Vagina (tissue), 2 donors: ENCODE results near the gene SNORC. TPM values are rescaled to one million over a fixed set of nuclear protein-coding genes. Genes with fewer than 3 reads are reported as not detected.

Source experiments
- DNase-seq, 2 donors: peaks; one replicate each; pipeline ENCODE4 v3.0.0-alpha.2; 2017; ENCODE audit errors: extremely low spot score in 2 of 2
- H3K27ac ChIP-seq: fragments of 200-600 bp; sonication (generic); one replicate; pipeline ENCODE4 v1.5.1; 2019
- H3K27me3 ChIP-seq: fragments of 200-600 bp; sonication (generic); one replicate; pipeline ENCODE4 v1.5.1; 2019
- H3K36me3 ChIP-seq, 2 donors: fragments of 200-600 bp; sonication (generic); one replicate each; pipeline ENCODE4 v1.5.1; 2017 to 2019
- H3K4me1 ChIP-seq: fragments of 200-600 bp; sonication (generic); one replicate; pipeline ENCODE4 v1.5.1; 2019
- H3K4me3 ChIP-seq, 2 donors: fragments of 200-600 bp; sonication (generic); 1 replicate in 1 of 2; 2 replicates in 1 of 2; pipeline ENCODE4 v1.5.1; 2016 to 2019
- H3K9me3 ChIP-seq: fragments of 200-600 bp; sonication (generic); one replicate; pipeline ENCODE4 v1.5.1; 2019
- POLR2A ChIP-seq, 2 donors: fragments of 450-650 bp; IDR thresholded peaks; one replicate each; pipeline ENCODE4 v1.6.1; 2017; ENCODE audit warnings: antibody characterized with exemption in 2 of 2, mild to moderate bottlenecking in 2 of 2, moderate library complexity in 2 of 2
- POLR2AphosphoS5 ChIP-seq, 2 donors: sonication (generic); formaldehyde crosslinking; IDR thresholded peaks; one replicate each; pipeline ENCODE4 v1.9.0; 2017; ENCODE audit warnings: antibody characterized with exemption in 2 of 2, mild to moderate bottlenecking in 2 of 2, low read depth in 1 of 2; ENCODE audit not compliant: insufficient read depth in 1 of 2
- intact Hi-C: fragments of 100-400 bp; cut with DNase I; formaldehyde crosslinking; loops from one replicate; pipeline ENCODE4 v1.15.1; 2023
- total RNA-seq: library from RNA; depleted of rRNA; stranded (reverse); fragments of >200 nt; gene quantifications from one replicate; pipeline ENCODE4 v1.2.3, GENCODE V29; 2016
- TF ChIP-seq, protein P1 (sequence below), 3 experiments: fragments of 450-650 bp in 2 of 3; fragments of 200-600 bp in 1 of 3; sonication (generic) in 1 of 3; IDR thresholded peaks; one replicate each; pipeline ENCODE4 v1.5.1; 2017 to 2019; ENCODE audit warnings: antibody characterized with exemption in 3 of 3, mild to moderate bottlenecking in 2 of 3, moderate library complexity in 2 of 3

The SNORC gene
- total RNA-seq, 1 donor from 2014 or later: not detected

GRCh38 chr2:232897598-232898408 is 27.7 kb downstream of the SNORC start:
- TF ChIP-seq, protein P1, sequence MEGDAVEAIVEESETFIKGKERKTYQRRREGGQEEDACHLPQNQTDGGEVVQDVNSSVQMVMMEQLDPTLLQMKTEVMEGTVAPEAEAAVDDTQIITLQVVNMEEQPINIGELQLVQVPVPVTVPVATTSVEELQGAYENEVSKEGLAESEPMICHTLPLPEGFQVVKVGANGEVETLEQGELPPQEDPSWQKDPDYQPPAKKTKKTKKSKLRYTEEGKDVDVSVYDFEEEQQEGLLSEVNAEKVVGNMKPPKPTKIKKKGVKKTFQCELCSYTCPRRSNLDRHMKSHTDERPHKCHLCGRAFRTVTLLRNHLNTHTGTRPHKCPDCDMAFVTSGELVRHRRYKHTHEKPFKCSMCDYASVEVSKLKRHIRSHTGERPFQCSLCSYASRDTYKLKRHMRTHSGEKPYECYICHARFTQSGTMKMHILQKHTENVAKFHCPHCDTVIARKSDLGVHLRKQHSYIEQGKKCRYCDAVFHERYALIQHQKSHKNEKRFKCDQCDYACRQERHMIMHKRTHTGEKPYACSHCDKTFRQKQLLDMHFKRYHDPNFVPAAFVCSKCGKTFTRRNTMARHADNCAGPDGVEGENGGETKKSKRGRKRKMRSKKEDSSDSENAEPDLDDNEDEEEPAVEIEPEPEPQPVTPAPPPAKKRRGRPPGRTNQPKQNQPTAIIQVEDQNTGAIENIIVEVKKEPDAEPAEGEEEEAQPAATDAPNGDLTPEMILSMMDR (IDR thresholded peaks at IDR 0.05): no peak
- TF ChIP-seq POLR2AphosphoS5 (IDR thresholded peaks at IDR 0.05; ENCODE audit: insufficient read depth in 1 of 2, low read depth in 1 of 2): no peak
- TF ChIP-seq POLR2A (IDR thresholded peaks at IDR 0.05): no peak
- intact Hi-C loops: no loop called here
- no peak overlapping the region for H3K27ac ChIP-seq
- no peak for DNase-seq
- H3K9me3 ChIP-seq: no peaks in the 10 kb centered on the region
- H3K27me3 ChIP-seq: no peaks in the 10 kb centered on the region
- no peaks in the 10 kb centered on the region for H3K4me1 ChIP-seq
- H3K4me3 ChIP-seq: no peak overlapping the region
- H3K36me3 ChIP-seq: no peaks in the 10 kb centered on the region

DNA sequence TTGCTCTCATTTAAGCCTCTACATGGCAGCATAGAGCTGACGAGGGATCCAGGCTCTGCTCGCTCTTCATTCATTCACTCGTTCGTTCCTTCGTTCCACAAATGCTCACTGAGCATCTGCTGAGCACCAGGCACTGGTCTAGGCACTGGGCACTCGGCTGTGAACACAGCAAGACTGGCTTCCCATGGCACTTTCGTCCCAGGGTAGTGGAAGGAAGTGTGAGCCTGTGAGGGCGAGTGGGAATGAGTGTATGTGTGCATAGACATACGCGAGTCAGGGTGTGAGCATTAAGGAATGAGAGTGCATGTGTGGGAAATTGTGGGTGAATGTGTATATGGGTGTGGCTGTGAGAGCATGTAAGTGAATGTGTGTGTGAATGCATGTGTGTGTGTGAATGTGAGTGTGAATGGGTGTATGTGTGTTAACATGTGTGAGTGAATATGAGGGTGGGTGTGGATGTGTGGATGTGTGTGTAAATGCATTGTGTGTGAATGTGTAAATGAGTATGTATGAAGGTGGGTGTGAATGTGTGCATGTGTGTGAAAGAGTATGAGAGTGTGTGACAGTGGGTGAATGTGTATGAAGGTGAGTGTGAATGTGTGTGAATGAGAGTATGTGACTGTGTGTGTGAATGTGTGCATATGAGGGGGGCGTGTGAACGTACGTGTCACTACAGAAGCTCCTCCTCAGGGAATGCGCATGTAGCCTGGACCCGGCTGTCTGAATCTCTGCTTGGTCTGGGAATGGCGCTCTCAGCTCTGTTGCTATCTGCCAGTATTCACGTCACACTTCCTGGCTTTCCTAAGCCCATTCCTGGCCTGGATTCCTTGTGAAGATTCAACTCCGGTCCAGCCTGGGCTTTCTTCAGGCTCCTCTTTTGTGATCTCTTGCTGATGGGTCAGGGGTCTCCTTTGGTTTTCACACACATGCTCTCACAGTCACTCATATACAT is 28.8 kb downstream of the SNORC start:
- intact Hi-C loops: no loop called here
- H3K27me3 ChIP-seq: no peaks in the 10 kb centered on the region
- H3K27ac ChIP-seq: no peak overlapping the region
- no peak for DNase-seq
- H3K36me3 ChIP-seq: no peaks in the 10 kb centered on the region
- no peak for TF ChIP-seq POLR2AphosphoS5 (IDR thresholded peaks at IDR 0.05; ENCODE audit: insufficient read depth in 1 of 2, low read depth in 1 of 2)
- TF ChIP-seq, protein P1 (IDR thresholded peaks at IDR 0.05): no peak
- TF ChIP-seq POLR2A (IDR thresholded peaks at IDR 0.05): no peak
- no peaks in the 10 kb centered on the region for H3K4me1 ChIP-seq
- H3K9me3 ChIP-seq: no peaks in the 10 kb centered on the region
- H3K4me3 ChIP-seq: no peak overlapping the region

- Histone ChIP-seq H3K9me3 (no peaks in the 10 kb centered on the region), H3K27me3 (no peaks in the 10 kb centered on the region), H3K27ac (no peak overlapping the region), H3K36me3 (no peaks in the 10 kb centered on the region), H3K4me1 (no peaks in the 10 kb centered on the region), H3K4me3 (no peak overlapping the region)
- TF ChIP-seq, protein P1 (IDR thresholded peaks at IDR 0.05): no peak
- TF ChIP-seq POLR2A (IDR thresholded peaks at IDR 0.05) (no peak), POLR2AphosphoS5 (IDR thresholded peaks at IDR 0.05; ENCODE audit: insufficient read depth in 1 of 2, low read depth in 1 of 2) (no peak)
- no peak for DNase-seq
- intact Hi-C loops: no loop called here
Measured at GRCh38 chr2:232900811-232901735, 31.0 kb downstream of the SNORC start.

GRCh38 chr2:232901736-232902578 is 31.9 kb downstream of the SNORC start:
- Histone ChIP-seq H3K27me3 (no peaks in the 10 kb centered on the region), H3K9me3 (no peaks in the 10 kb centered on the region), H3K27ac (no peak overlapping the region), H3K4me3 (no peak overlapping the region), H3K4me1 (no peaks in the 10 kb centered on the region), H3K36me3 (no peaks in the 10 kb centered on the region)
- DNase-seq: peak in 1 of 2 donors; percentile 71
- no peak for TF ChIP-seq POLR2AphosphoS5 (IDR thresholded peaks at IDR 0.05; ENCODE audit: insufficient read depth in 1 of 2, low read depth in 1 of 2)
- TF ChIP-seq, protein P1 (IDR thresholded peaks at IDR 0.05): no peak
- TF ChIP-seq POLR2A (IDR thresholded peaks at IDR 0.05): no peak
- intact Hi-C loops: no loop called here
